A673 (cell line): Measurements from ENCODE around the gene TIMP1.

ENCODE experiments used
- EZH2 ChIP-seq: fragments of 200-600 bp; sonication (generic); IDR thresholded peaks from 2 replicates; pipeline ENCODE4 v1.6.1; 2017; ENCODE audit warnings: borderline replicate concordance, low read depth, mild to moderate bottlenecking, mixed read lengths, antibody characterized with exemption, low read length; ENCODE audit not compliant: poor library complexity, severe bottlenecking
- TF ChIP-seq, protein P1 (sequence below): fragments of 300-800, 200-600 bp; sonication (generic); conservative IDR thresholded peaks from 2 replicates; pipeline ENCODE4 v1.5.1; 2017; ENCODE audit warnings: low read depth, mild to moderate bottlenecking, antibody characterized with exemption, low read length, moderate library complexity, mixed read lengths

GRCh38 chrX:47577901-47578300 is 4.3 kb upstream of the TIMP1 start:
- TF ChIP-seq, protein P1, sequence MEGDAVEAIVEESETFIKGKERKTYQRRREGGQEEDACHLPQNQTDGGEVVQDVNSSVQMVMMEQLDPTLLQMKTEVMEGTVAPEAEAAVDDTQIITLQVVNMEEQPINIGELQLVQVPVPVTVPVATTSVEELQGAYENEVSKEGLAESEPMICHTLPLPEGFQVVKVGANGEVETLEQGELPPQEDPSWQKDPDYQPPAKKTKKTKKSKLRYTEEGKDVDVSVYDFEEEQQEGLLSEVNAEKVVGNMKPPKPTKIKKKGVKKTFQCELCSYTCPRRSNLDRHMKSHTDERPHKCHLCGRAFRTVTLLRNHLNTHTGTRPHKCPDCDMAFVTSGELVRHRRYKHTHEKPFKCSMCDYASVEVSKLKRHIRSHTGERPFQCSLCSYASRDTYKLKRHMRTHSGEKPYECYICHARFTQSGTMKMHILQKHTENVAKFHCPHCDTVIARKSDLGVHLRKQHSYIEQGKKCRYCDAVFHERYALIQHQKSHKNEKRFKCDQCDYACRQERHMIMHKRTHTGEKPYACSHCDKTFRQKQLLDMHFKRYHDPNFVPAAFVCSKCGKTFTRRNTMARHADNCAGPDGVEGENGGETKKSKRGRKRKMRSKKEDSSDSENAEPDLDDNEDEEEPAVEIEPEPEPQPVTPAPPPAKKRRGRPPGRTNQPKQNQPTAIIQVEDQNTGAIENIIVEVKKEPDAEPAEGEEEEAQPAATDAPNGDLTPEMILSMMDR: no peak
- no peak for TF ChIP-seq EZH2
